Sigmoid colon (tissue), 4 donors: ENCODE measurements around the gene NAT10.

ENCODE experiments used
- EP300 ChIP-seq, 4 donors: sonication (generic); formaldehyde crosslinking; IDR thresholded peaks; one replicate each; pipeline ENCODE4 v1.6.1; 2017; ENCODE audit warnings: antibody characterized with exemption in 4 of 4
- POLR2A ChIP-seq, 2 donors: fragments of 450-650 bp; IDR thresholded peaks; one replicate each; pipeline ENCODE4 v1.6.1; 2016; ENCODE audit warnings: antibody characterized with exemption in 2 of 2, mild to moderate bottlenecking in 2 of 2, moderate library complexity in 2 of 2
- POLR2AphosphoS5 ChIP-seq, 4 donors: sonication (generic); formaldehyde crosslinking; IDR thresholded peaks; one replicate each; pipeline ENCODE4 v1.6.1; 2017; ENCODE audit warnings: antibody characterized with exemption in 4 of 4
- TF ChIP-seq, protein P1 (sequence below), 4 experiments: fragments of 450-650 bp in 3 of 4; fragments of 200-600 bp in 1 of 4; IDR thresholded peaks; one replicate each; pipeline ENCODE4 v1.5.1; 2016 to 2019; ENCODE audit warnings: antibody characterized with exemption in 4 of 4, mild to moderate bottlenecking in 3 of 4, moderate library complexity in 2 of 4

DNA sequence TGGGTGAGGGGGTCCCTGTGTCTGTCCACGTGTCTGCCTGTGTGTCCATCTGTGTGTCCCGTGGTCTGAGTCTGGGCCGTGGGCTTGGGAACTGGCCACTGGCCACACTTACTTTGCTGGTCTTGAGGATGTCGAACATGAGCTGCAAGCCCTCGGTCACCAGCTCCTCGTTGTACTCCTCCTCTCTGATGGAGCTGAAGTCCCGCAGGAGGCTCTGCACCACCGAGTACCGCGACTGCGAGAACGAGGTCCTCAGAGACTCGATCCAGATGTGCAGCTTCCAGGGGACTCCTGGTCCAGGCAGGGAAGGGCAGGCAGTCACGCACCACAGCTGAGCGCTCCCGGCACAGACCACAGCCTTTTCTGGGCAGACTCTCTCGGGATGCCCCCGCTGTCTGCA lies 55.4 kb downstream of the NAT10 start:
- TF ChIP-seq, protein P1, sequence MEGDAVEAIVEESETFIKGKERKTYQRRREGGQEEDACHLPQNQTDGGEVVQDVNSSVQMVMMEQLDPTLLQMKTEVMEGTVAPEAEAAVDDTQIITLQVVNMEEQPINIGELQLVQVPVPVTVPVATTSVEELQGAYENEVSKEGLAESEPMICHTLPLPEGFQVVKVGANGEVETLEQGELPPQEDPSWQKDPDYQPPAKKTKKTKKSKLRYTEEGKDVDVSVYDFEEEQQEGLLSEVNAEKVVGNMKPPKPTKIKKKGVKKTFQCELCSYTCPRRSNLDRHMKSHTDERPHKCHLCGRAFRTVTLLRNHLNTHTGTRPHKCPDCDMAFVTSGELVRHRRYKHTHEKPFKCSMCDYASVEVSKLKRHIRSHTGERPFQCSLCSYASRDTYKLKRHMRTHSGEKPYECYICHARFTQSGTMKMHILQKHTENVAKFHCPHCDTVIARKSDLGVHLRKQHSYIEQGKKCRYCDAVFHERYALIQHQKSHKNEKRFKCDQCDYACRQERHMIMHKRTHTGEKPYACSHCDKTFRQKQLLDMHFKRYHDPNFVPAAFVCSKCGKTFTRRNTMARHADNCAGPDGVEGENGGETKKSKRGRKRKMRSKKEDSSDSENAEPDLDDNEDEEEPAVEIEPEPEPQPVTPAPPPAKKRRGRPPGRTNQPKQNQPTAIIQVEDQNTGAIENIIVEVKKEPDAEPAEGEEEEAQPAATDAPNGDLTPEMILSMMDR (IDR thresholded peaks at IDR 0.05): no peak
- no peak for TF ChIP-seq POLR2A (IDR thresholded peaks at IDR 0.05)
- TF ChIP-seq POLR2AphosphoS5 (IDR thresholded peaks at IDR 0.05): no peak
- TF ChIP-seq EP300 (IDR thresholded peaks at IDR 0.05): no peak
